GM19099 (cell line): ENCODE results near the gene VGF.

Experiments
- POLR2A ChIP-seq: IDR thresholded peaks from 3 replicates; pipeline ENCODE4 v1.6.1; 2011; ENCODE audit warnings: low read depth; ENCODE audit not compliant: insufficient read length; ENCODE audit errors: extremely low read depth

The VGF gene

DNA sequence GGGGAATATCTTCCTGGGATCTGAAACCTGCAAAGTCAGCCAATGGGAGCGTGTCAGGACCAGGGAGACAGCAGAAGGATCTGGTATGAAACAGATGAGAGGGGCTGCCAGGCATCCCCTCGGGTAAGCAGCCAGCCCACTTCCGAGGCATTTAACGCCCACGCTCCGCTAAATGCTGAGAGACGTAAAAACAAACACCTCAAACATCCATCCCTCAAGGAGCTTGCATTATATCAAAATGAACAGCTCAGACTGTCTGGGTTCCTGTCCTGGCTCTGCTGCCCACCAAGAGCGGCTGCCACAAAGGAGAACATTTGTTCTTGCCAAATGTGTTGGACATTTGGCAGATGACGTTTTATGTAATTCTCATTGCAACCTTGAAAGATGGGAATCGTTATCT lies 45.5 kb downstream of the VGF start:
- no peak for TF ChIP-seq POLR2A

GRCh38 chr7:101118856-101119255 lies 46.5 kb downstream of the VGF start:
- TF ChIP-seq POLR2A = no peak

GRCh38 chr7:101116898-101117297 lies 48.5 kb downstream of the VGF start:
- no peak for TF ChIP-seq POLR2A

DNA sequence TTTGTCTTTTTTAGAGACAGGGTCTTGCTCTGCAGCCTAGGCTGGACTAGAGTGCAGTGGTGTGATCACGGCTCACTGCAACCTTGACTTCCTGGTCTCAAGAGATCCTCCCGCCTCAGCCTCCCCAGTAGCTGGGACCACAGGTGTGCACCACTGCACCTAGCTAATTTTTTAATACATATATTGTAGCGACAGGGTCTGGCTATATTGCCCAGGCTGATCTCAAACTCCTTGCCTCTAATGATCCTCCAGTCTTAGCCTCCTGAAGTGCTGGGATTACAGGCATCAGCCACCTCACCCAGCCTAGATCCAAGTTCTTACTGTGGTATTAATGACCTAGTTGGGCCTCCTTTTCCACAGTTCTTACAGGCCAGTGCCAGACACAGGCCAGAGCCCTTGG lies 50.2 kb downstream of the VGF start:
- TF ChIP-seq POLR2A = no peak

DNA sequence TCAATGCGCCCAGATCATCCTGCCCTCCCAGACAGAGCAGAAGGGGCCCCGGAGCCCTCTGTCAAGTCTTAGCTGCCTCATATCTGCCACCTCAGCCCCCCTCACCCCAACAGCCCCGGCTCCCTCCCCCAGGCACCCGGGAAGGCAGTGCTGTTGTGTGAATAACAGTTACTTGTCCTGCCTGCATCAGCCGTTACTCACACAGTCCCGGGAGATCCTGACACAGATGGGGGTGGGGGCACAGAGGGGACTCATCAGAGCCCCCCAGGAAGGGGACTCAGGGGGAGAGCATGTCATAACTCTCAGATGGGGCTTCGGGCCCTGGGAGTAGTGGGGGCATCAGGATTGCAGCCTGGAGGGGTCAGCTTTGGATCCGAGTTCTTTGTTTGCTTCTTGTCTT lies 50.9 kb downstream of the VGF start:
- no peak for TF ChIP-seq POLR2A

- no peak for TF ChIP-seq POLR2A
These were observed 51.5 kb downstream of the VGF start for GRCh38 chr7:101113836-101114235.
